GM19043 (cell line): ENCODE data around the gene GABRG1.

ENCODE experiments used
- ATAC-seq: cut with Tn5 transposase; IDR thresholded peaks from one replicate; pipeline ENCODE4 v1.9.1; 2021; ENCODE audit warnings: low read depth; ENCODE audit not compliant: unreplicated experiment

GABRG1 gene

GRCh38 chr4:46123913-46124755 is at the start of gene GABRG1:
TSS of gene GABRG1 (minus strand) at chr4:46124054. CDS start at chr4:46123913, 141 bp downstream.
- ATAC-seq: no peak

GRCh38 chr4:46146993-46147392 is 23.1 kb upstream of the GABRG1 start:
- ATAC-seq: no peak

- no peak for ATAC-seq
Observed at GRCh38 chr4:46131498-46132057, 7.7 kb upstream of the GABRG1 start.

- ATAC-seq: no peak
Observed at GRCh38 chr4:46124773-46125413, 1.0 kb upstream of the GABRG1 start.

- no peak for ATAC-seq
Observed at GRCh38 chr4:46081674-46082073, 42.2 kb downstream of the GABRG1 start.

- no peak for ATAC-seq
Observed at GRCh38 chr4:46081248-46081647, 42.6 kb downstream of the GABRG1 start.

- ATAC-seq: no peak
Observed at GRCh38 chr4:46073778-46074177, 50.1 kb downstream of the GABRG1 start.

GRCh38 chr4:46051392-46051791 is 72.5 kb downstream of the GABRG1 start:
- ATAC-seq: no peak

- no peak for ATAC-seq
Observed at GRCh38 chr4:46032056-46032455, 91.8 kb downstream of the GABRG1 start.

GRCh38 chr4:46016306-46016705 is 107.5 kb downstream of the GABRG1 start:
- no peak for ATAC-seq

GRCh38 chr4:45992728-45993127 is 131.1 kb downstream of the GABRG1 start:
- ATAC-seq: no peak

- no peak for ATAC-seq
Observed at GRCh38 chr4:45989775-45990174, 134.1 kb downstream of the GABRG1 start.

- no peak for ATAC-seq
Observed at GRCh38 chr4:45987858-45988257, 136.0 kb downstream of the GABRG1 start.
